WTC11 (cell line): Measurements from ENCODE around the gene BBS9. TPM values are rescaled to one million over a fixed set of nuclear protein-coding genes. Genes with fewer than 3 reads are reported as not detected.

Experiments used
- ATAC-seq: fragments of 200-7000 bp; cut with Tn5 transposase; 2 replicates; pipeline ENCODE4 v1.10.0; 2021; ENCODE audit warnings: mild to moderate bottlenecking, moderate library complexity
- CTCF ChIA-PET: fragments of 300-600 bp; sonication (Branson Sonifier 250); formaldehyde crosslinking; loops from one replicate; lab custom pipeline; 2021; ENCODE audit warnings: antibody characterized with exemption; lab: Charles Lee
- POLR2A ChIA-PET: fragments of 350-600 bp; sonication (Branson Sonifier 250); formaldehyde crosslinking; loops from one replicate; lab custom pipeline; 2021; ENCODE audit warnings: antibody characterized with exemption; lab: Charles Lee
- DNase-seq: peaks from one replicate; pipeline ENCODE4 v3.0.0; 2021; ENCODE audit warnings: low spot score
- H3K27ac Mint-ChIP-seq: 2 replicates; pipeline ENCODE4 v1.8.0; 2021; ENCODE audit warnings: mixed read lengths
- H3K27me3 Mint-ChIP-seq: 2 replicates; pipeline ENCODE4 v1.8.0; 2021; ENCODE audit warnings: low read depth, mild to moderate bottlenecking, moderate library complexity, mixed read lengths
- H3K36me3 Mint-ChIP-seq: 2 replicates; pipeline ENCODE4 v1.8.0; 2021; ENCODE audit warnings: mixed read lengths
- H3K4me1 Mint-ChIP-seq: 2 replicates; pipeline ENCODE4 v1.8.0; 2022; ENCODE audit warnings: mixed read lengths
- H3K4me3 Mint-ChIP-seq: 2 replicates; pipeline ENCODE4 v1.8.0; 2021; ENCODE audit warnings: mild to moderate bottlenecking, moderate library complexity, mixed read lengths
- H3K9me3 Mint-ChIP-seq: 2 replicates; pipeline ENCODE4 v1.8.0; 2021; ENCODE audit warnings: mixed read lengths
- CREM ChIP-seq: sonication (generic); formaldehyde crosslinking; IDR thresholded peaks from 2 replicates; pipeline ENCODE4 v1.8.1; 2022; ENCODE audit warnings: mild to moderate bottlenecking, missing genetic modification reagents, moderate library complexity
- ELF4 ChIP-seq: sonication (generic); formaldehyde crosslinking; IDR thresholded peaks from 2 replicates; pipeline ENCODE4 v1.8.1; 2022; ENCODE audit warnings: low read depth, mild to moderate bottlenecking, moderate library complexity, missing genetic modification reagents
- GTF2I ChIP-seq: fragments of 250-450 bp; sonication (Bioruptor Pico); conservative IDR thresholded peaks from 2 replicates; pipeline ENCODE4 v1.4.0; 2021; ENCODE audit warnings: mild to moderate bottlenecking
- MXD4 ChIP-seq: fragments of 250-450 bp; sonication (Bioruptor Pico); IDR thresholded peaks from 2 replicates; pipeline ENCODE4 v1.8.0; 2021; ENCODE audit warnings: mild to moderate bottlenecking, moderate library complexity, borderline replicate concordance
- NFATC4 ChIP-seq: fragments of 250-450 bp; sonication (Bioruptor Pico); IDR thresholded peaks from 2 replicates; pipeline ENCODE4 v1.9.0; 2021; ENCODE audit warnings: mild to moderate bottlenecking
- NFYB ChIP-seq: sonication (generic); formaldehyde crosslinking; conservative IDR thresholded peaks from 2 replicates; pipeline ENCODE4 v1.8.0; 2022; ENCODE audit warnings: low read depth, missing genetic modification reagents
- RELA ChIP-seq: sonication (generic); formaldehyde crosslinking; IDR thresholded peaks from 2 replicates; pipeline ENCODE4 v1.8.1; 2022; ENCODE audit warnings: missing genetic modification reagents, mild to moderate bottlenecking, borderline replicate concordance
- SP1 ChIP-seq: sonication (generic); formaldehyde crosslinking; conservative IDR thresholded peaks from 2 replicates; pipeline ENCODE4 v1.8.1; 2022; ENCODE audit warnings: missing genetic modification reagents
- TEAD4 ChIP-seq: sonication (generic); formaldehyde crosslinking; IDR thresholded peaks from 2 replicates; pipeline ENCODE4 v1.8.0; 2022; ENCODE audit warnings: mild to moderate bottlenecking, missing genetic modification reagents
- ZBTB21 ChIP-seq: sonication (generic); formaldehyde crosslinking; IDR thresholded peaks from 2 replicates; pipeline ENCODE4 v1.8.1; 2023; ENCODE audit warnings: mild to moderate bottlenecking, missing genetic modification reagents, borderline replicate concordance
- ZNF219 ChIP-seq: sonication (generic); formaldehyde crosslinking; IDR thresholded peaks from 2 replicates; pipeline ENCODE4 v1.8.0; 2023; ENCODE audit warnings: missing genetic modification reagents, mild to moderate bottlenecking, borderline replicate concordance
- ZNF423 ChIP-seq: fragments of 250-450 bp; sonication (Bioruptor Pico); IDR thresholded peaks from 2 replicates; pipeline ENCODE4 v2.1.2; 2022; ENCODE audit warnings: mild to moderate bottlenecking, moderate library complexity
- total RNA-seq: library from RNA; stranded (reverse); gene quantifications from 3 replicates; pipeline ENCODE4 v1.2.3, GENCODE V29; 2021
- TF ChIP-seq, protein P1 (sequence below): sonication (generic); formaldehyde crosslinking; IDR thresholded peaks from 2 replicates; pipeline ENCODE4 v1.8.0; 2023; ENCODE audit warnings: mild to moderate bottlenecking, missing genetic modification reagents
- TF ChIP-seq, protein P2 (sequence below): sonication (generic); formaldehyde crosslinking; conservative IDR thresholded peaks from 2 replicates; pipeline ENCODE4 v1.8.1; 2022; ENCODE audit warnings: mild to moderate bottlenecking, missing genetic modification reagents
- TF ChIP-seq, protein P3 (sequence below): sonication (generic); formaldehyde crosslinking; IDR thresholded peaks from 2 replicates; pipeline ENCODE4 v1.8.1; 2022; ENCODE audit warnings: mild to moderate bottlenecking, moderate library complexity, missing genetic modification reagents
- TF ChIP-seq, protein P4 (sequence below): sonication (generic); formaldehyde crosslinking; IDR thresholded peaks from 2 replicates; pipeline ENCODE4 v1.8.1; 2022; ENCODE audit warnings: low read depth, mild to moderate bottlenecking, moderate library complexity, missing genetic modification reagents, borderline replicate concordance
- TF ChIP-seq, protein P5 (sequence below): sonication (generic); formaldehyde crosslinking; conservative IDR thresholded peaks from 2 replicates; pipeline ENCODE4 v1.8.1; 2023; ENCODE audit warnings: mild to moderate bottlenecking, low read depth, missing genetic modification reagents, moderate library complexity
- TF ChIP-seq, protein P6 (sequence below): sonication (generic); formaldehyde crosslinking; IDR thresholded peaks from 2 replicates; pipeline ENCODE4 v1.8.1; 2023; ENCODE audit warnings: mild to moderate bottlenecking, missing genetic modification reagents
- TF ChIP-seq, protein P7 (sequence below): sonication (generic); formaldehyde crosslinking; IDR thresholded peaks from 2 replicates; pipeline ENCODE4 v1.8.0; 2022; ENCODE audit warnings: mild to moderate bottlenecking, missing genetic modification reagents

Gene BBS9
- total RNA-seq, 1 experiment from 2014 or later = 56.6 TPM

DNA sequence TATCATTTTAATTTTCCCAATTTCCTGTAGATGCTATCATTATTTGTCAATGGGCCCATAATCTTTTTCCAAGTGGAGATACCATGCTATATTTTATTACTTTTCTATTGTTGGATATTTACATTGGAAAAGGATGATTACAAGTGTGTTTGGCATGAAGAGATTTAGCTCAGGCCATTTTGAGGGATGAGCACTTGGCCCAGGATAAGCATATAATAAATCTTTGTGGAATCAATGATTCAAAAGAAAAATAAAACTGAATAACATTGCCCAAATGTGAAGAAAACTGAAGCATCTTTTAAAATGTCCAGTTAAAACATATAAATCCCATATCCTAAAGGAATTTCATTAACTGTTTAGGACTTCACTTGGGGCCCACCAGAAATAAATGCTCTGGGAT lies 515.1 kb downstream of the BBS9 start:
- no peak for DNase-seq
- TF ChIP-seq SP1 (CRISPR knock-in tag) (no peak), ZBTB21 (CRISPR knock-in tag) (no peak), TEAD4 (CRISPR knock-in tag) (no peak), NFYB (no peak), ZNF423 (CRISPR knock-in tag) (no peak), GTF2I (no peak), MXD4 (CRISPR knock-in tag) (no peak)
- TF ChIP-seq, protein P1, sequence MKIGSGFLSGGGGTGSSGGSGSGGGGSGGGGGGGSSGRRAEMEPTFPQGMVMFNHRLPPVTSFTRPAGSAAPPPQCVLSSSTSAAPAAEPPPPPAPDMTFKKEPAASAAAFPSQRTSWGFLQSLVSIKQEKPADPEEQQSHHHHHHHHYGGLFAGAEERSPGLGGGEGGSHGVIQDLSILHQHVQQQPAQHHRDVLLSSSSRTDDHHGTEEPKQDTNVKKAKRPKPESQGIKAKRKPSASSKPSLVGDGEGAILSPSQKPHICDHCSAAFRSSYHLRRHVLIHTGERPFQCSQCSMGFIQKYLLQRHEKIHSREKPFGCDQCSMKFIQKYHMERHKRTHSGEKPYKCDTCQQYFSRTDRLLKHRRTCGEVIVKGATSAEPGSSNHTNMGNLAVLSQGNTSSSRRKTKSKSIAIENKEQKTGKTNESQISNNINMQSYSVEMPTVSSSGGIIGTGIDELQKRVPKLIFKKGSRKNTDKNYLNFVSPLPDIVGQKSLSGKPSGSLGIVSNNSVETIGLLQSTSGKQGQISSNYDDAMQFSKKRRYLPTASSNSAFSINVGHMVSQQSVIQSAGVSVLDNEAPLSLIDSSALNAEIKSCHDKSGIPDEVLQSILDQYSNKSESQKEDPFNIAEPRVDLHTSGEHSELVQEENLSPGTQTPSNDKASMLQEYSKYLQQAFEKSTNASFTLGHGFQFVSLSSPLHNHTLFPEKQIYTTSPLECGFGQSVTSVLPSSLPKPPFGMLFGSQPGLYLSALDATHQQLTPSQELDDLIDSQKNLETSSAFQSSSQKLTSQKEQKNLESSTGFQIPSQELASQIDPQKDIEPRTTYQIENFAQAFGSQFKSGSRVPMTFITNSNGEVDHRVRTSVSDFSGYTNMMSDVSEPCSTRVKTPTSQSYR = no peak
- TF ChIP-seq, protein P2, sequence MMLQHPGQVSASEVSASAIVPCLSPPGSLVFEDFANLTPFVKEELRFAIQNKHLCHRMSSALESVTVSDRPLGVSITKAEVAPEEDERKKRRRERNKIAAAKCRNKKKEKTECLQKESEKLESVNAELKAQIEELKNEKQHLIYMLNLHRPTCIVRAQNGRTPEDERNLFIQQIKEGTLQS (CRISPR knock-in tag) = no peak
- TF ChIP-seq, protein P3, sequence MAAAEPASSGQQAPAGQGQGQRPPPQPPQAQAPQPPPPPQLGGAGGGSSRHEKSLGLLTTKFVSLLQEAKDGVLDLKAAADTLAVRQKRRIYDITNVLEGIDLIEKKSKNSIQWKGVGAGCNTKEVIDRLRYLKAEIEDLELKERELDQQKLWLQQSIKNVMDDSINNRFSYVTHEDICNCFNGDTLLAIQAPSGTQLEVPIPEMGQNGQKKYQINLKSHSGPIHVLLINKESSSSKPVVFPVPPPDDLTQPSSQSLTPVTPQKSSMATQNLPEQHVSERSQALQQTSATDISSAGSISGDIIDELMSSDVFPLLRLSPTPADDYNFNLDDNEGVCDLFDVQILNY (CRISPR knock-in tag) = no peak
- H3K27me3 Mint-ChIP-seq = no peaks in the 10 kb centered on the region
- peaks cover 14% of the 10 kb centered on the region for H3K9me3 Mint-ChIP-seq
- POLR2A ChIA-PET = no interaction called here
- CTCF ChIA-PET = no interaction called here
- no peak for ATAC-seq
- H3K4me1 Mint-ChIP-seq = peaks cover 12% of the 10 kb centered on the region
- no peak overlapping the region for H3K4me3 Mint-ChIP-seq
- H3K27ac Mint-ChIP-seq = no peak overlapping the region
- peaks cover 24% of the 10 kb centered on the region for H3K36me3 Mint-ChIP-seq

DNA sequence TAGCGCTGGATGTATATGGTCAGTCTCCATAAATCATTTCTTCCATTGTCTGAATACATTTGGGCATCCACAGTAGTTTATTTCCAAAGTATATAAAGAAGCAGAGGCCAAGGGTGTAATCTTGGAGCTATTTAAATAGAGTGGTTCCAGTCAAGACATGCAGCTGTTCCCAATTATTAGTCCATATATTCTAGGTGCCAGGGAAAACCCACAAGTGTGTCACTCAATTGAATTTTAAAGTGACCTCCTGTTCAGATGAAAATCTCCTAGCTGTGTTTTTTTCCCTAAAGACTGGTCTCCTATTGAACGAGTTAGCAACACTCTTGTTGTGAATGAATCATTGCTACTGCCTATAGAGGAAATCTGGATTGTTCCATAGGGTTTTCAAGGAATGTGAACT lies 515.7 kb downstream of the BBS9 start:
- POLR2A ChIA-PET = no interaction called here
- H3K9me3 Mint-ChIP-seq = peaks cover 14% of the 10 kb centered on the region
- H3K27ac Mint-ChIP-seq = no peak overlapping the region
- no peak for DNase-seq
- peaks cover 28% of the 10 kb centered on the region for H3K36me3 Mint-ChIP-seq
- H3K4me3 Mint-ChIP-seq = no peak overlapping the region
- CTCF ChIA-PET = no interaction called here
- no peak for TF ChIP-seq NFATC4 (CRISPR knock-in tag)
- no peak for TF ChIP-seq ZNF219 (CRISPR knock-in tag)
- no peak for TF ChIP-seq CREM
- TF ChIP-seq, protein P4, sequence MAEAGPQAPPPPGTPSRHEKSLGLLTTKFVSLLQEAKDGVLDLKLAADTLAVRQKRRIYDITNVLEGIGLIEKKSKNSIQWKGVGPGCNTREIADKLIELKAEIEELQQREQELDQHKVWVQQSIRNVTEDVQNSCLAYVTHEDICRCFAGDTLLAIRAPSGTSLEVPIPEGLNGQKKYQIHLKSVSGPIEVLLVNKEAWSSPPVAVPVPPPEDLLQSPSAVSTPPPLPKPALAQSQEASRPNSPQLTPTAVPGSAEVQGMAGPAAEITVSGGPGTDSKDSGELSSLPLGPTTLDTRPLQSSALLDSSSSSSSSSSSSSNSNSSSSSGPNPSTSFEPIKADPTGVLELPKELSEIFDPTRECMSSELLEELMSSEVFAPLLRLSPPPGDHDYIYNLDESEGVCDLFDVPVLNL = no peak
- TF ChIP-seq GTF2I = no peak
- TF ChIP-seq, all 79 proteins: peak for 0
- no peaks in the 10 kb centered on the region for H3K27me3 Mint-ChIP-seq
- peaks cover 12% of the 10 kb centered on the region for H3K4me1 Mint-ChIP-seq
- ATAC-seq = no peak

DNA sequence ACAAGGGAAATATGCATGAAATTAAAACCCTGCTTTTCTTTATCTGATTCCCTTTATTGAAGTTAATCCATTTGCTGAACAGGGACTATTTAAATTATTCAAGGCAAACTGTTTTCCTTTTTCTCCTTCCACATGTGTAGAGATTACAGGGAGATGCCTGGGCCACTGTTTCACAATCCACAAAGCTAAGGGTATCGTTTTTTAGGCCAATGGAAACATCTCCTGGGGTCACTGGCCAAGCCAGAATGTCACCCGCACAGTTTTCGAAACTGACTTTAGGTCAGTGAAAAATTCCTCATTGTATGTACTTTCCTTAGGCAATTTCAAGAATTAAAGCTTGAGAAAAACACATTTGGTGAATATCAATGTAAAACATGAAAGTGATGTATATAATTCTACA lies 516.8 kb downstream of the BBS9 start:
- ChIA-PET CTCF (no interaction called here), POLR2A (no interaction called here)
- Mint-ChIP-seq H3K4me1 (peaks cover 13% of the 10 kb centered on the region), H3K27ac (no peak overlapping the region), H3K36me3 (peaks cover 29% of the 10 kb centered on the region), H3K4me3 (no peak overlapping the region), H3K9me3 (peaks cover 14% of the 10 kb centered on the region), H3K27me3 (no peaks in the 10 kb centered on the region)
- DNase-seq = no peak
- TF ChIP-seq, protein P5, sequence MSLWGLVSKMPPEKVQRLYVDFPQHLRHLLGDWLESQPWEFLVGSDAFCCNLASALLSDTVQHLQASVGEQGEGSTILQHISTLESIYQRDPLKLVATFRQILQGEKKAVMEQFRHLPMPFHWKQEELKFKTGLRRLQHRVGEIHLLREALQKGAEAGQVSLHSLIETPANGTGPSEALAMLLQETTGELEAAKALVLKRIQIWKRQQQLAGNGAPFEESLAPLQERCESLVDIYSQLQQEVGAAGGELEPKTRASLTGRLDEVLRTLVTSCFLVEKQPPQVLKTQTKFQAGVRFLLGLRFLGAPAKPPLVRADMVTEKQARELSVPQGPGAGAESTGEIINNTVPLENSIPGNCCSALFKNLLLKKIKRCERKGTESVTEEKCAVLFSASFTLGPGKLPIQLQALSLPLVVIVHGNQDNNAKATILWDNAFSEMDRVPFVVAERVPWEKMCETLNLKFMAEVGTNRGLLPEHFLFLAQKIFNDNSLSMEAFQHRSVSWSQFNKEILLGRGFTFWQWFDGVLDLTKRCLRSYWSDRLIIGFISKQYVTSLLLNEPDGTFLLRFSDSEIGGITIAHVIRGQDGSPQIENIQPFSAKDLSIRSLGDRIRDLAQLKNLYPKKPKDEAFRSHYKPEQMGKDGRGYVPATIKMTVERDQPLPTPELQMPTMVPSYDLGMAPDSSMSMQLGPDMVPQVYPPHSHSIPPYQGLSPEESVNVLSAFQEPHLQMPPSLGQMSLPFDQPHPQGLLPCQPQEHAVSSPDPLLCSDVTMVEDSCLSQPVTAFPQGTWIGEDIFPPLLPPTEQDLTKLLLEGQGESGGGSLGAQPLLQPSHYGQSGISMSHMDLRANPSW = no peak
- TF ChIP-seq ZNF423 (CRISPR knock-in tag) (no peak), RELA (no peak), CREM (no peak), ELF4 (CRISPR knock-in tag) (no peak)
- TF ChIP-seq, protein P2 (CRISPR knock-in tag) = no peak
- TF ChIP-seq, protein P6, sequence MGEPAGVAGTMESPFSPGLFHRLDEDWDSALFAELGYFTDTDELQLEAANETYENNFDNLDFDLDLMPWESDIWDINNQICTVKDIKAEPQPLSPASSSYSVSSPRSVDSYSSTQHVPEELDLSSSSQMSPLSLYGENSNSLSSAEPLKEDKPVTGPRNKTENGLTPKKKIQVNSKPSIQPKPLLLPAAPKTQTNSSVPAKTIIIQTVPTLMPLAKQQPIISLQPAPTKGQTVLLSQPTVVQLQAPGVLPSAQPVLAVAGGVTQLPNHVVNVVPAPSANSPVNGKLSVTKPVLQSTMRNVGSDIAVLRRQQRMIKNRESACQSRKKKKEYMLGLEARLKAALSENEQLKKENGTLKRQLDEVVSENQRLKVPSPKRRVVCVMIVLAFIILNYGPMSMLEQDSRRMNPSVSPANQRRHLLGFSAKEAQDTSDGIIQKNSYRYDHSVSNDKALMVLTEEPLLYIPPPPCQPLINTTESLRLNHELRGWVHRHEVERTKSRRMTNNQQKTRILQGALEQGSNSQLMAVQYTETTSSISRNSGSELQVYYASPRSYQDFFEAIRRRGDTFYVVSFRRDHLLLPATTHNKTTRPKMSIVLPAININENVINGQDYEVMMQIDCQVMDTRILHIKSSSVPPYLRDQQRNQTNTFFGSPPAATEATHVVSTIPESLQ = no peak
- TF ChIP-seq, protein P7, sequence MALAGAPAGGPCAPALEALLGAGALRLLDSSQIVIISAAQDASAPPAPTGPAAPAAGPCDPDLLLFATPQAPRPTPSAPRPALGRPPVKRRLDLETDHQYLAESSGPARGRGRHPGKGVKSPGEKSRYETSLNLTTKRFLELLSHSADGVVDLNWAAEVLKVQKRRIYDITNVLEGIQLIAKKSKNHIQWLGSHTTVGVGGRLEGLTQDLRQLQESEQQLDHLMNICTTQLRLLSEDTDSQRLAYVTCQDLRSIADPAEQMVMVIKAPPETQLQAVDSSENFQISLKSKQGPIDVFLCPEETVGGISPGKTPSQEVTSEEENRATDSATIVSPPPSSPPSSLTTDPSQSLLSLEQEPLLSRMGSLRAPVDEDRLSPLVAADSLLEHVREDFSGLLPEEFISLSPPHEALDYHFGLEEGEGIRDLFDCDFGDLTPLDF (CRISPR knock-in tag) = no peak
- ATAC-seq = no peak
